Keratinocyte (primary cell): Measurements from ENCODE around the gene TRIP4.

Experiments
- CTCF ChIP-seq, 3 experiments: IDR thresholded peaks in 1 of 3; conservative IDR thresholded peaks in 1 of 3; optimal IDR thresholded peaks in 1 of 3; 2 replicates in 2 of 3; 3 replicates in 1 of 3; pipeline versions ENCODE3 to v1.5.1; 2011; ENCODE audit warnings: low read length in 3 of 3, mild to moderate bottlenecking in 3 of 3, moderate library complexity in 2 of 3, control low read depth in 1 of 3, inconsistent platforms in 1 of 3; ENCODE audit not compliant: insufficient read depth in 2 of 3; ENCODE audit errors: extremely low read depth in 1 of 3
- EZH2 ChIP-seq: IDR thresholded peaks from one replicate; pipeline ENCODE4 v1.6.1; 2012; ENCODE audit warnings: inconsistent platforms, mild to moderate bottlenecking, low read length, moderate library complexity

GRCh38 chr15:64398575-64398974 is 10.9 kb downstream of the TRIP4 start:
- TF ChIP-seq CTCF (optimal IDR thresholded peaks at IDR 0.05 in 1 of 3, IDR thresholded peaks at IDR 0.05 in 1 of 3, conservative IDR thresholded peaks at IDR 0.05 in 1 of 3; ENCODE audit: extremely low read depth in 1 of 3, insufficient read depth in 2 of 3, low read length in 3 of 3): no peak
- TF ChIP-seq EZH2: no peak
